PFSK-1 (cell line): ENCODE measurements around the gene PDGFRB.

Experiments used
- FOXP2 ChIP-seq: optimal IDR thresholded peaks from 2 replicates; pipeline ENCODE3; 2011; ENCODE audit warnings: borderline replicate concordance, control low read depth, inconsistent platforms; ENCODE audit not compliant: insufficient read depth; ENCODE audit errors: extremely low read length, extremely low read depth
- POLR2AphosphoS5 ChIP-seq: IDR thresholded peaks from 2 replicates; pipeline ENCODE4 v1.6.1; 2012; ENCODE audit warnings: low read depth, mild to moderate bottlenecking, control low read depth, low read length, moderate library complexity
- REST ChIP-seq, 2 experiments: IDR thresholded peaks; 2 replicates each; pipeline versions ENCODE4 v1.6.1 to v1.8.0; 2011 to 2012; ENCODE audit warnings: low read depth in 2 of 2, low read length in 2 of 2, control low read depth in 1 of 2, inconsistent platforms in 1 of 2, mild to moderate bottlenecking in 1 of 2, moderate library complexity in 1 of 2; ENCODE audit not compliant: insufficient read depth in 1 of 2
- TAF1 ChIP-seq: IDR thresholded peaks from 2 replicates; pipeline ENCODE4 v1.6.1; 2012; ENCODE audit warnings: low read length, control low read depth, borderline replicate concordance; ENCODE audit not compliant: insufficient read depth

- TF ChIP-seq TAF1: no peak
- TF ChIP-seq REST (IDR thresholded peaks at IDR 0.05; ENCODE audit: insufficient read depth in 1 of 2, low read depth in 2 of 2, low read length in 2 of 2): no peak
- TF ChIP-seq POLR2AphosphoS5: no peak
- no peak for TF ChIP-seq FOXP2
These were observed 41.8 kb upstream of the PDGFRB start for GRCh38 chr5:150197476-150197875.
